Measurements from ENCODE around the gene EXTL1.

EXTL1 gene

GRCh38 chr1:26075421-26076144 is 54.0 kb downstream of the EXTL1 start:
- DNase-seq = no peak

DNA sequence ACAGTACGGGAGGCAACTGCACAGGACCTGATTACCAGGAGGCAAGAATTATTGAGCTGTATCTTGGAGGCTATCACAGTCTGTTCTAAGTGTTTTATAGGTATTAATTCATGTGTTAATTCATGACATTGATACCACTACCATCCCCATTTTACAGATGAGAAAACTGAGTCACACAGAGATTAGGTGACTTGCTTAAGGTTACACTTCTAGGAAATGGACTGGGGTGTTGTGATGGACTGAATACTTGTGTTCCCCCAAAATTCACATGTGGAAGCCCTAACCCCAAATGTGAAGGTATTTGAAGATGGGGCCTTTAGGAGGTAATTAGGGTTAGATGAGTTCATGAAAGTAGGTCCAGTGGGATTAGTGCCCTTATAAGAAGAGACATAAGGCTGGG is 55.9 kb downstream of the EXTL1 start:
- no peak for DNase-seq

DNA sequence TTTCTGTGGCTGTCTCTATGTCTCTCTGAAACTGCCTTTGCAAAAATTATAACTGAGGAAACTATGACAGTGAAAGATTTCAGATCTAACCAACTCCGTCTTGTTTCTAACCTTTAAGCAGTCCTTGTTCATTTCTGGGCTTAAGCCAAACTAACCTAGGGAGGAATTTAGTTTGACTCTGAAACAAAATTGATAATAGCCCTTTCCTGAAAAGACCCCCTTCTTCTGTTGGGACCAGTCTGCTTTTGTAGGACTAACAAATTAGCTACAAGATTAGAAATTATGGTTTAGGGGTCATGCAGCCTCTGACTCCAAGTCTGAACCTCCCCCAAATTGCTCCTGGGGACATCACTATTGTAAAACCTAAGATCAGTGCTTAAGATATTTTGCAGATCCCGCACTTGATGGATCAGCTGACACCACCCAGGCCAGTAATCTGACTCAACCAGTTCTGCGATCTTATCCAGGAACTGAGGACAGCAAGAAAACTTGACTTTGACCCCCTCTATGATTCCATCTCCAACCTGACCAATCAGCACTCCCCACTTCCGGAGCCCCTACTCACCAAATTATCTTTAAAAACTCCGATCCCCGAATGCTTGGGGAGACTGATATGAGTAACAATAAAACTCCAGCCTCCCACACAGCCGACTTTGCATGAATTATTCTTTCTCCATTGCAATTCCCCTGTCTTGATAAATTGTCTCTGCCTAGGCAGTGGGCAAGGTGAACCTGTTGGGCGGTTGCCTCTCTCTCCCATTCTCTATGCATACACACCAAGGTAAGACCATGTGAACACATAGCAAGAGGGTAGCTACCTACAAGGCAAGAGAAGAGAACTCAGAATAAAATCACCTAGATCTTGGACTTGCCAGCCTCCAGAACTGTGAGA is 57.0 kb downstream of the EXTL1 start:
- no peak for DNase-seq

GRCh38 chr1:26079178-26079563 is 57.6 kb downstream of the EXTL1 start:
- no peak for DNase-seq

- DNase-seq = no peak
Measured at GRCh38 chr1:26079960-26080814, 58.6 kb downstream of the EXTL1 start.

GRCh38 chr1:26081267-26082019 is 59.9 kb downstream of the EXTL1 start:
- no peak for DNase-seq

GRCh38 chr1:26082020-26082350 is 60.4 kb downstream of the EXTL1 start:
- DNase-seq = no peak

DNA sequence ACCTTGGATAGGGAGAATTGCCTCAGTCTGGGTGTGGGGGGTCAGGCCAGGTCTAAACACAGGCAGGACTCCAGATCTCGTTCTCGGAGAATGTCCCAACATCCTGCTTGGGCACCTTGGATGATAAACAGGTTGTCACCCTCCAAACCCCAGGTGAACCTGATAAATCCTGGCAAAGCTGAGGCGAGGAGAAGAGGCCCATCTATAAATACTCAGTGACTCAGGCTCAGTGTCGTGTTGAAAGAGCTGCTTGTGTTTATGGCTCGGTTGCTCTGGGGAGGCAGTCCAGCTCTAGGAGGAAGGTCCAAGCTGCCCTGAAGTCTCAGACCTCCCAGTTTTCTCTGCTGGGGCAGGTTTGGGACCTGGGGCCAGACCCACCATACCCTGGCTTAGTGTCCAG is 61.6 kb downstream of the EXTL1 start:
- DNase-seq = no peak

DNA sequence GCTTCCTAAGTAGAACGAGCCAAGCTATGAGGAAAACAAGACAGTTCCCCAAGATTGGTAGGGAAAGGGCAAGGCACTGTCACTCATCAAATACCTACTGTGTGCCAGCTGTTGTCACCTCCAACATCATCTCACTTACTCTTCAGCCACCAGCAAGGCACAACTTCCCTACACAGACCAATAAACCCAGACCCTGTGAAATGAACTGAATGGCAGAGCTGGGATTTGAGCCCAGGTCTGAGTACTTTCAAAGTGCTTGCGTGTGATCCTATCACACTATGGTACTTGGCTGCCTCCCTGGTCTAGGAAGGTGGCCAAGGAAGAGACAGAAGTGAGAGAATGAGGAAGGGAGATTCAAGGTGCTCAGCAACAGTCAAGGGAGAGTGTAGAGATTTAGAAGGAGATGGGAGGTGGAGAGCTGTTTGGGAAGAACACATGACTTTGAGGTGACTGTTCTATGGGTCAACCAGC is 62.6 kb downstream of the EXTL1 start:
- no peak for DNase-seq

GRCh38 chr1:26084844-26085243 is 63.3 kb downstream of the EXTL1 start:
- no peak for DNase-seq
